ENCODE data around the gene PHAF1.

The PHAF1 gene

DNA sequence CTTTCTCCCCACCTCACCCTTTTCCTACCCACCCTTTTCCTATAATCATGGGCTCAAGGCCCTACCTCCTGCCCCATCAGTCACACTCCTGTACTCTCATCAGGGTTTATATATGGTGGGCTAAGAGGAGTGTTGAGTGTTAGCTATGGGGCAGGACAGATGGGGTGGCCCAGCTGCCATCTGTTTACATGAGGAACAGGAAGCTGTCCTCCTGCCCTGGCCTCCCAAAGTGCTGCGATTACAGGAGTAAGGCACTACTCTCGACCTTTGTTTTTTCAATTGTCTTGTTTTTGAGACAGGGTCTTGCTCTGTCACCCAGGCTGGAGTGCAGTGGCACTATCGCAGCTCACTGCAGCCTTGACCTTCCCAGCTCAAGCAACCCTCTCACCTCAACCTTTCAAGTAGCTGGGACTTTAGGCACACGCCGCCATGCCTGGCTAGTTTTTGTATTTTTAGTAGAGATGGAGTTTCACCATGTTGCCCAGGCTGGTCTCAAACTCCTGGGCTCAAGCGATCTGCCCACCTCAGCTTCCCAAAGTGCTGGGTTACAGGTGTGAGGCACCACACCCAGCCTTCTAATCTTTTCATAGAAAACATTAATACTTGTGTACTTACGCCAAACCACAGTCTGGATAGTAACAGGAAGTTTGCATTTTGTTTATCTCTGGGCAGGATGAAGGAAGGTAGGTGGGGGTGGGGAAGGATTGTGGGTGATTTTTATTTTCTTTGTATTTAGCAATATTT is 48.3 kb downstream of the PHAF1 start:
- no peaks in the 10 kb centered on the region for H3K9me3 ChIP-seq (ENCODE audit: control insufficient read depth, low read length)
- H3K36me3 ChIP-seq (ENCODE audit: control insufficient read depth, insufficient read depth, low read length, severe bottlenecking) = no peaks in the 10 kb centered on the region
- H3K9ac ChIP-seq (ENCODE audit: low read length) = no peak overlapping the region
- no peak for DNase-seq (ENCODE audit: low read depth)
- H3K4me3 ChIP-seq (ENCODE audit: low read length) = no peak overlapping the region
- H3K27me3 ChIP-seq (replicated peaks; ENCODE audit: control insufficient read depth, insufficient read depth, low read length) = no peaks in the 10 kb centered on the region
- H3K4me1 ChIP-seq (ENCODE audit: control insufficient read depth, insufficient read depth, low read length) = peaks cover 11% of the 10 kb centered on the region

- peak overlapping the region; percentile 97 for H3K4me3 ChIP-seq (ENCODE audit: low read length)
- peak; percentile 55 for DNase-seq (ENCODE audit: low read depth)
- H3K36me3 ChIP-seq (ENCODE audit: control insufficient read depth, insufficient read depth, low read length, severe bottlenecking) = no peaks in the 10 kb centered on the region
- no peaks in the 10 kb centered on the region for H3K27me3 ChIP-seq (replicated peaks; ENCODE audit: control insufficient read depth, insufficient read depth, low read length)
- no peaks in the 10 kb centered on the region for H3K9me3 ChIP-seq (ENCODE audit: control insufficient read depth, low read length)
- peak overlapping the region; percentile 94 for H3K9ac ChIP-seq (ENCODE audit: low read length)
- peaks cover 15% of the 10 kb centered on the region for H3K4me1 ChIP-seq (ENCODE audit: control insufficient read depth, insufficient read depth, low read length)
Measured at GRCh38 chr16:67158637-67159600, 49.2 kb downstream of the PHAF1 start.

DNA sequence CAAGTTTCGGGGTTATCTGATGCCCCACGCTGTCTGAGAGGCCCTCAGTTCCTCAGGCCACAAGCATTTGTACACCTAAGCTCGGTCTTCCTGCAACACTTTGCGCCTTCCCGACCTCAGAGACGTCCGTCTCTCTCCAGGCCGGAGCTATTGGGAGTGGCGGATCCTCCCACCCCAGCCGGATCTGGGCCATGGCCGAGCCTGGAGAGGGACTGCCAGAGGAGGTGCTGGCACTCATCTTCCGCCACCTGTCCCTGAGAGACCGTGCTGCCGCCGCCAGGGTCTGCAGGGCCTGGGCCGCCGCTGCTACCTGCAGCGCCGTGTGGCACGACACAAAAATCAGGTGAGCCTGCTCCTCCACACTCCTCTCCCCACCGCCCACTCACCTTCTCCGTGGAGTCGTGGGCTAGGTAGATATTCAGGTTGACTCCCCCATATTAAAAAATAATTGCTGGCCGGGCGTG is 51.9 kb downstream of the PHAF1 start:
- H3K4me1 ChIP-seq (ENCODE audit: control insufficient read depth, insufficient read depth, low read length) = peaks cover 24% of the 10 kb centered on the region
- H3K36me3 ChIP-seq (ENCODE audit: control insufficient read depth, insufficient read depth, low read length, severe bottlenecking) = no peaks in the 10 kb centered on the region
- peak overlapping the region; percentile 94 for H3K9ac ChIP-seq (ENCODE audit: low read length)
- peak overlapping the region; percentile 97 for H3K4me3 ChIP-seq (ENCODE audit: low read length)
- DNase-seq (ENCODE audit: low read depth) = no peak
- no peaks in the 10 kb centered on the region for H3K9me3 ChIP-seq (ENCODE audit: control insufficient read depth, low read length)
- peaks cover 5% of the 10 kb centered on the region for H3K27me3 ChIP-seq (replicated peaks; ENCODE audit: control insufficient read depth, insufficient read depth, low read length)

DNA sequence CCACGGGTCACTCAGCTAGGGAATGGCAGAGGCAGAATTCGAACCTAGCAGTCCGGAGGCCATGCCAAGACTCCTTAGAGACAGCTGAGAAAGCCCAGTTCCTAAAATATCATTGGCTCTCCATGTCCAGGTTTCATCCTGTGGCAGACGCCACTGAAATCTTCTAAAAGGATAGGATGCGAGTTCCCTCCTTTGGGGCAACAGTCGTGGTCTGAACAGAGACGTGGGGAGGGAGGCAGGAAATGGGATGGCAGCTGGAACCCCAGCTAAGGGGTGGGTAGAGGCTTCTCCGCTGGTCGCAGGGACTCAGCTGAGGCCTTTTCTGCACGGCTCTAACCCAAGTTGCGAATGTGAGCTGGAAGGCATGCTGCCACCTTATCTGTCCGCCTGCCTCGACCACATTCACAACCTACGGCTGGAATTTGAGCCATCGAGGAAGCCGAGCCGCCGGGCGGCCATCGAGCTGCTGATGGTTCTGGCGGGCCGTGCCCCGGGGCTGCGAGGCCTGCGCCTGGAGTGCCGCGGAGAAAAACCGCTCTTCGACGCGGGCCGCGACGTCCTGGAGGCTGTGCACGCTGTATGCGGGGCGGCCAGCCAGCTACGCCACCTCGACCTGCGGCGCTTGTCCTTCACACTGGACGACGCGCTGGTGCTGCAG is 52.9 kb downstream of the PHAF1 start:
- H3K36me3 ChIP-seq (ENCODE audit: control insufficient read depth, insufficient read depth, low read length, severe bottlenecking) = no peaks in the 10 kb centered on the region
- peaks cover 24% of the 10 kb centered on the region for H3K4me1 ChIP-seq (ENCODE audit: control insufficient read depth, insufficient read depth, low read length)
- H3K9me3 ChIP-seq (ENCODE audit: control insufficient read depth, low read length) = no peaks in the 10 kb centered on the region
- peak; percentile 35 for DNase-seq (ENCODE audit: low read depth)
- peaks cover 5% of the 10 kb centered on the region for H3K27me3 ChIP-seq (replicated peaks; ENCODE audit: control insufficient read depth, insufficient read depth, low read length)
- H3K4me3 ChIP-seq (ENCODE audit: low read length) = no peak overlapping the region
- H3K9ac ChIP-seq (ENCODE audit: low read length) = no peak overlapping the region

- peak; percentile 54 for DNase-seq (ENCODE audit: low read depth)
- no peaks in the 10 kb centered on the region for H3K9me3 ChIP-seq (ENCODE audit: control insufficient read depth, low read length)
- H3K4me1 ChIP-seq (ENCODE audit: control insufficient read depth, insufficient read depth, low read length) = peaks cover 24% of the 10 kb centered on the region
- peaks cover 5% of the 10 kb centered on the region for H3K27me3 ChIP-seq (replicated peaks; ENCODE audit: control insufficient read depth, insufficient read depth, low read length)
- H3K36me3 ChIP-seq (ENCODE audit: control insufficient read depth, insufficient read depth, low read length, severe bottlenecking) = no peaks in the 10 kb centered on the region
- peak overlapping the region; percentile 33 for H3K4me3 ChIP-seq (ENCODE audit: low read length)
- H3K9ac ChIP-seq (ENCODE audit: low read length) = no peak overlapping the region
Measured at GRCh38 chr16:67163164-67163998, 53.6 kb downstream of the PHAF1 start.

DNA sequence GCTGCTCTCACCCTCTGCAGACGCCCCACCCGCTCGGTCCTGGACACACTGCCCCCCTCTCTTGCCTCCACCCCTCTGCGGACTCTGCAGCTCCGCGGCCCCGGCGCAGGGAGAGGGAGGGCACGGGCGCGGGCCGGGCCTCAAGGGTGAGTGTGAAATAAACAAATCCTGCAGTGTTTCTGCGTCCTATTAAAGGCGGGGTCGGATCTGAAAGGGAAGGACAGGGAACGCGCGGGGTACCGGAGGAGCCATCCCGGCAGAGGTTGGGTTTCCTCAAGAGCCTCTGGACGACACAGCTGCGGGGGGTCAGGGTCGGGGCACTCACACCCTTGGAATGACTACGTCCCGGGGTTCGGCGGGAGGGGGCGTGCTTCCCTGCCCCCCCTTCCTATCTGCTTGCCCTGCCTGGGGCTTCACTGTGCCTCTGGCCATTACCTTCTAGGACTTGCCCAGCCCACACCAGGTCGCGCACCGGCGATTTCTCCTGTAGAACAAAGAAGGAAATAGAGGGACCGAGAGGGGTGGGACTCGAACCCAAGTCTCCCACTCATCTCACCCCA is 54.3 kb downstream of the PHAF1 start:
- Histone ChIP-seq H3K36me3 (ENCODE audit: control insufficient read depth, insufficient read depth, low read length, severe bottlenecking) (no peaks in the 10 kb centered on the region), H3K9me3 (ENCODE audit: control insufficient read depth, low read length) (no peaks in the 10 kb centered on the region), H3K4me3 (ENCODE audit: low read length) (peak overlapping the region; percentile 33), H3K27me3 (replicated peaks; ENCODE audit: control insufficient read depth, insufficient read depth, low read length) (peaks cover 5% of the 10 kb centered on the region), H3K9ac (ENCODE audit: low read length) (no peak overlapping the region), H3K4me1 (ENCODE audit: control insufficient read depth, insufficient read depth, low read length) (peaks cover 19% of the 10 kb centered on the region)
- peak; percentile 29 for DNase-seq (ENCODE audit: low read depth)

DNA sequence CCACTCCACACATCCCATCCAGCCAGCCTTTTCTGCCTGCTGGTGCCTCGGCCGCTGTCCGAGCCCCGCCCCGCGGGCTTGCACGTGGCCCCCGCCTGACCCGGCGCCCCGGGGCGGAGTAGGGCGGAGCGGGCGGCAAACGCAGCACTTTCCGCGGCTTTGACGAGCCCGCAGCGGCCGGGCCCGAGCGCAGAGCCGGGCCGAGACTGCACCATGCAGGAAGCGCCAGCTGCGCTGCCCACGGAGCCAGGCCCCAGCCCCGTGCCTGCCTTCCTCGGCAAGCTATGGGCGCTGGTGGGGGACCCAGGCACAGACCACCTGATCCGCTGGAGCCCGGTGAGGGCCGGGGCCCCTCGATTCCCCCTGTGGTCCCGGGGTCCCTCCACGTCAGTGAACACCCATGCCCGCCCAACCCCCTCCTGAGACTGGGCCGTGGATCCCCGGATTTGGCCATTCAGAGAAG is 54.9 kb downstream of the PHAF1 start, which contains the start of gene HSF4:
Gene HSF4 (plus strand): TSS at position 147 of the 463 bp plus-strand sequence. CDS start 67 bp downstream, at position 214.
- peaks cover 5% of the 10 kb centered on the region for H3K27me3 ChIP-seq (replicated peaks; ENCODE audit: control insufficient read depth, insufficient read depth, low read length)
- H3K4me3 ChIP-seq (ENCODE audit: low read length) = peak within 1 kb of the TSS; percentile 37
- peak within 1 kb of the TSS; percentile 73 for H3K9ac ChIP-seq (ENCODE audit: low read length)
- no peaks in the 10 kb centered on the region for H3K9me3 ChIP-seq (ENCODE audit: control insufficient read depth, low read length)
- H3K36me3 ChIP-seq (ENCODE audit: control insufficient read depth, insufficient read depth, low read length, severe bottlenecking) = no peaks in the 10 kb centered on the region
- DNase-seq (ENCODE audit: low read depth) = peak; percentile 48
- H3K4me1 ChIP-seq (ENCODE audit: control insufficient read depth, insufficient read depth, low read length) = peaks cover 24% of the 10 kb centered on the region

DNA sequence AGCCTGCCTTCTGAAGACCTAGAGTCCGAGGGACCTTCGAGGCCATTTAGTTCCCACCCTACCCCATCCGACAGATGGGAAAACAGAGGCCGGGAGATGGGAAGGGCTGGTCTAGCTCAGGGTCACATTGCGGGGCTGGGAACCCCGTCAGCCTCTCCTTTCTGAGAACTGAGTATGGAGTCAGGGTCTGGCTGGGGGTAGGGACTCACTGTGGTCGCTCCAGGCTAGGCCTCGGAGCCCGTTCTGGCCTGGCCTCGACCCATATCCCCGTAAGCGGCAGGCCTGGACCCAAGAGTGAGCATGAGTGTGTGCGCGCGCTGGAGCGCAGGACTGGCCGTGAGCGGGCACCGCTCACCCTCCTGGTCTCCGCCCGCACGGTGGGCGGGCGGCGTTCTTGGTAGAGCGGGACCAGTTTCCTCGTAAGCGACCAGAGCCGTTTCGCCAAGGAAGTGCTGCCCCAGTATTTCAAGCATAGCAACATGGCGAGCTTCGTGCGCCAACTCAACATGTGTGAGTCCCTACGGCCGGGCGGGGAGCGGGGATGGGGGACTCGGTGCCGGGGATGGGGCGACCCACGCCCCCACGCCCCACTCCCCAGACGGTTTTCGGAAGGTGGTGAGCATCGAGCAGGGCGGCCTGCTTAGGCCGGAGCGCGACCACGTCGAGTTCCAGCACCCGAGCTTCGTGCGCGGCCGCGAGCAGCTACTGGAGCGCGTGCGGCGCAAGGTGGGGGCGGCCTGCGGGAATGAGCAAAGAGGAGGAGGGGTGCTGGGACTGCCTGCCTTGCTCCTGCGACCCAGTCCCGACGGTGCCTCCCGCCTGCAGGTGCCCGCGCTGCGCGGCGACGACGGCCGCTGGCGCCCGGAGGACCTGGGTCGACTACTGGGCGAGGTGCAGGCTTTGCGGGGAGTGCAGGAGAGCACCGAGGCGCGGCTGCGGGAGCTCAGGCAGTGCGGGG is 55.7 kb downstream of the PHAF1 start:
- Histone ChIP-seq H3K4me3 (ENCODE audit: low read length) (peak overlapping the region; percentile 37), H3K9ac (ENCODE audit: low read length) (peak overlapping the region; percentile 73), H3K27me3 (replicated peaks; ENCODE audit: control insufficient read depth, insufficient read depth, low read length) (peaks cover 5% of the 10 kb centered on the region), H3K9me3 (ENCODE audit: control insufficient read depth, low read length) (no peaks in the 10 kb centered on the region), H3K36me3 (ENCODE audit: control insufficient read depth, insufficient read depth, low read length, severe bottlenecking) (no peaks in the 10 kb centered on the region), H3K4me1 (ENCODE audit: control insufficient read depth, insufficient read depth, low read length) (peaks cover 30% of the 10 kb centered on the region)
- no peak for DNase-seq (ENCODE audit: low read depth)

- Histone ChIP-seq H3K4me3 (ENCODE audit: low read length) (no peak overlapping the region), H3K36me3 (ENCODE audit: control insufficient read depth, insufficient read depth, low read length, severe bottlenecking) (no peaks in the 10 kb centered on the region), H3K27me3 (replicated peaks; ENCODE audit: control insufficient read depth, insufficient read depth, low read length) (peaks cover 5% of the 10 kb centered on the region), H3K9me3 (ENCODE audit: control insufficient read depth, low read length) (no peaks in the 10 kb centered on the region), H3K4me1 (ENCODE audit: control insufficient read depth, insufficient read depth, low read length) (peaks cover 35% of the 10 kb centered on the region), H3K9ac (ENCODE audit: low read length) (no peak overlapping the region)
- no peak for DNase-seq (ENCODE audit: low read depth)
Measured at GRCh38 chr16:67166110-67166547, 56.4 kb downstream of the PHAF1 start.

Data from adipocyte (in vitro differentiated cells).